Endodermal cell (in vitro differentiated cells): Measurements from ENCODE around the gene PTPN14. TPM values are rescaled to one million over a fixed set of nuclear protein-coding genes. Genes with fewer than 3 reads are reported as not detected.

Experiments used
- DNase-seq: peaks from one replicate; pipeline ENCODE4 v3.0.0-alpha.2; 2017
- H3K27ac ChIP-seq: 2 replicates; pipeline ENCODE4 v1.5.1; 2013; ENCODE audit warnings: mild to moderate bottlenecking, low read depth, low read length, moderate library complexity
- H3K27me3 ChIP-seq: 2 replicates; pipeline ENCODE4 v1.6.1; 2013; ENCODE audit warnings: mild to moderate bottlenecking, low read length, moderate library complexity; ENCODE audit not compliant: insufficient read depth, control insufficient read depth, poor library complexity, severe bottlenecking
- H3K36me3 ChIP-seq: 2 replicates; pipeline ENCODE4 v1.7.0; 2013; ENCODE audit warnings: mild to moderate bottlenecking, low read length, moderate library complexity; ENCODE audit not compliant: control insufficient read depth, insufficient read depth
- H3K4me1 ChIP-seq: one replicate; pipeline ENCODE4 v1.7.0; 2013; ENCODE audit warnings: low read length; ENCODE audit not compliant: control insufficient read depth, insufficient read depth
- H3K4me3 ChIP-seq: 2 replicates; pipeline ENCODE4 v1.5.1; 2013; ENCODE audit warnings: mild to moderate bottlenecking, low read length, moderate library complexity
- H3K9ac ChIP-seq: 2 replicates; pipeline ENCODE4 v1.6.1; 2013; ENCODE audit warnings: mild to moderate bottlenecking, low read length, moderate library complexity; ENCODE audit not compliant: poor library complexity, severe bottlenecking; ENCODE audit errors: extremely low read depth
- H3K9me3 ChIP-seq: 2 replicates; pipeline ENCODE4 v1.6.1; 2013; ENCODE audit warnings: mild to moderate bottlenecking, low read length, moderate library complexity; ENCODE audit not compliant: control insufficient read depth
- H3K27ac Mint-ChIP-seq: 2 replicates; pipeline ENCODE4 v1.8.0; 2020; ENCODE audit warnings: mixed read lengths
- H3K27me3 Mint-ChIP-seq: 2 replicates; pipeline ENCODE4 v1.8.0; 2021; ENCODE audit warnings: mild to moderate bottlenecking, mixed read lengths; ENCODE audit not compliant: insufficient read depth
- H3K36me3 Mint-ChIP-seq: 2 replicates; pipeline ENCODE4 v1.8.0; 2020; ENCODE audit warnings: low read depth, mixed read lengths
- H3K4me1 Mint-ChIP-seq: 2 replicates; pipeline ENCODE4 v1.8.0; 2020; ENCODE audit warnings: mixed read lengths
- H3K4me3 Mint-ChIP-seq: 2 replicates; pipeline ENCODE4 v1.8.0; 2020; ENCODE audit warnings: mild to moderate bottlenecking, moderate library complexity, mixed read lengths
- H3K9me3 Mint-ChIP-seq: 2 replicates; pipeline ENCODE4 v1.8.0; 2020; ENCODE audit warnings: mild to moderate bottlenecking, mixed read lengths
- WGBS, 2 experiments: methylation state at CpG; one replicate each; pipeline versions ENCODE4 v1.1.5 to v1.1.7; 2013; ENCODE audit warnings: missing lambda C conversion rate in 2 of 2, mixed read lengths in 1 of 2; ENCODE audit not compliant: insufficient coverage in 1 of 2, insufficient read length in 1 of 2; 5-methylcytosine and 5-hydroxymethylcytosine counted together
- total RNA-seq, 2 donors: library from RNA; stranded (reverse); fragmentation: NEBNext Ultra II Directional in 1 of 2; extraction: Animal tissue kit (Norgen Biotek cat#: 25700) in 1 of 2; gene quantifications; 2 replicates in 1 of 2; 3 replicates in 1 of 2; pipeline ENCODE4 v1.2.1, GENCODE V29; 2021
- TF ChIP-seq, protein P1 (sequence below): fragments of 200-600 bp; sonication (generic); conservative IDR thresholded peaks from 2 replicates; pipeline ENCODE4 v1.5.0; 2021; ENCODE audit warnings: antibody characterized with exemption, mild to moderate bottlenecking

The PTPN14 gene
- total RNA-seq, 2 donors from 2014 or later, result 72.6 to 93.2 TPM

DNA sequence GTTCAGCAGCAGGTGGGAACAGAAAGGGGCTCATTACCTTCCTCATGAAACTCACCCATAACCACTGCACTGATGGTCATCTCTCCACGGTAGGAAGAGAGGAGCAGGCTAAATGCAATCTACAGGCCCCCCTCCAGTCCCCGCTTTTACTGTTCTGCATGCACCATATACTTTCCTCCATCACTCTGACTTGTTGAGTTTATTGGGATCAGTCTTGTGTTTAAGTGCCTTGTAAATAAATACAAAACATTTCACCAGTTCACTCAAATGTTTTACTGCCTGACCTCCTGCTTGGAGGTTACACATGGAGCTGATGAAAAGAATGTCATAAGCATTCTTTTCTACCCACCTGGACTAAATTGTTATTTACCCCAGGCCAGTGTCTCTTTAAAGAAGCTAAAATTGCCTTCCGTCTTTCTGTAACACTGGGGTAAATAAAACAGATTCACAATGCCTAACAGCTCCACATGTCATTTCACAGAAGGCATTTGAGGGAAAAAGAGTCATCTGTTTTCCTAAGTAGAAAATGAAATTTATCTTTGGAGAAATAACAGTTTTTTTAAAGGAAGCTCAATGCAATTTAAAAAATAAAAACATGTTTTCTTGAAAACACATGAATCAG lies 30.7 kb downstream of the PTPN14 start:
- peaks cover 17% of the 10 kb centered on the region for H3K4me1 ChIP-seq
- H3K9me3 ChIP-seq, result no peaks in the 10 kb centered on the region
- H3K4me1 Mint-ChIP-seq, result peaks cover 43% of the 10 kb centered on the region
- H3K4me3 Mint-ChIP-seq, result no peak overlapping the region
- no peaks in the 10 kb centered on the region for H3K36me3 Mint-ChIP-seq
- no peaks in the 10 kb centered on the region for H3K36me3 ChIP-seq
- H3K27ac Mint-ChIP-seq, result no peak overlapping the region
- 90% methylated on average over 3 of the region's 3 CpGs; no CpG with 5 or more reads in 1 of the 2 experiments for WGBS, 2 experiments
- no peak overlapping the region for H3K27ac ChIP-seq
- H3K27me3 ChIP-seq, result no peaks in the 10 kb centered on the region
- H3K4me3 ChIP-seq, result no peak overlapping the region
- no peaks in the 10 kb centered on the region for H3K9me3 Mint-ChIP-seq
- no peak overlapping the region for H3K9ac ChIP-seq
- TF ChIP-seq, protein P1, sequence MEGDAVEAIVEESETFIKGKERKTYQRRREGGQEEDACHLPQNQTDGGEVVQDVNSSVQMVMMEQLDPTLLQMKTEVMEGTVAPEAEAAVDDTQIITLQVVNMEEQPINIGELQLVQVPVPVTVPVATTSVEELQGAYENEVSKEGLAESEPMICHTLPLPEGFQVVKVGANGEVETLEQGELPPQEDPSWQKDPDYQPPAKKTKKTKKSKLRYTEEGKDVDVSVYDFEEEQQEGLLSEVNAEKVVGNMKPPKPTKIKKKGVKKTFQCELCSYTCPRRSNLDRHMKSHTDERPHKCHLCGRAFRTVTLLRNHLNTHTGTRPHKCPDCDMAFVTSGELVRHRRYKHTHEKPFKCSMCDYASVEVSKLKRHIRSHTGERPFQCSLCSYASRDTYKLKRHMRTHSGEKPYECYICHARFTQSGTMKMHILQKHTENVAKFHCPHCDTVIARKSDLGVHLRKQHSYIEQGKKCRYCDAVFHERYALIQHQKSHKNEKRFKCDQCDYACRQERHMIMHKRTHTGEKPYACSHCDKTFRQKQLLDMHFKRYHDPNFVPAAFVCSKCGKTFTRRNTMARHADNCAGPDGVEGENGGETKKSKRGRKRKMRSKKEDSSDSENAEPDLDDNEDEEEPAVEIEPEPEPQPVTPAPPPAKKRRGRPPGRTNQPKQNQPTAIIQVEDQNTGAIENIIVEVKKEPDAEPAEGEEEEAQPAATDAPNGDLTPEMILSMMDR, result no peak
- no peaks in the 10 kb centered on the region for H3K27me3 Mint-ChIP-seq
- DNase-seq, result no peak

DNA sequence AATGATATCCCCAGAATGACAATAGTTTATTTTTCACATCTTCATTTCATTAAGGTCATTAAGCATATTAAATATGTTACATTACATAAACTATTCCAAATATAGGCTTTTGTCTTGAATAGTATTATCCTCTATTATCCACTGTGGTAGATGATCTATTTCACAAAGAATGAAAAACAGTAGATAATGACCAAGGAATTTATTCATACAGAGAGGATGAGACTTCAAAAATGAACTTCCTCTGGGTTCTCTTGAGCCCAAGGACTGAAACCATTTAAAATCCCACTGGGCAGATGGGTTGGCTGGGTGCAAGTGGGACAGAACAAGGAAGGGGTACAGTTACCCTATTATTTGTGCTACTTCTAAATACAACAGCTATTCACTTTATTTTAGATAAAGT lies 33.0 kb downstream of the PTPN14 start:
- Mint-ChIP-seq H3K27me3 (peaks cover 9% of the 10 kb centered on the region), H3K27ac (no peak overlapping the region), H3K4me1 (peaks cover 53% of the 10 kb centered on the region), H3K36me3 (no peaks in the 10 kb centered on the region), H3K9me3 (no peaks in the 10 kb centered on the region), H3K4me3 (no peak overlapping the region)
- TF ChIP-seq, protein P1, result no peak
- H3K36me3 ChIP-seq, result no peaks in the 10 kb centered on the region
- peaks cover 37% of the 10 kb centered on the region for H3K4me1 ChIP-seq
- no peaks in the 10 kb centered on the region for H3K27me3 ChIP-seq
- no peak overlapping the region for H3K4me3 ChIP-seq
- no peak for DNase-seq
- H3K27ac ChIP-seq, result no peak overlapping the region
- no peaks in the 10 kb centered on the region for H3K9me3 ChIP-seq
- no peak overlapping the region for H3K9ac ChIP-seq

DNA sequence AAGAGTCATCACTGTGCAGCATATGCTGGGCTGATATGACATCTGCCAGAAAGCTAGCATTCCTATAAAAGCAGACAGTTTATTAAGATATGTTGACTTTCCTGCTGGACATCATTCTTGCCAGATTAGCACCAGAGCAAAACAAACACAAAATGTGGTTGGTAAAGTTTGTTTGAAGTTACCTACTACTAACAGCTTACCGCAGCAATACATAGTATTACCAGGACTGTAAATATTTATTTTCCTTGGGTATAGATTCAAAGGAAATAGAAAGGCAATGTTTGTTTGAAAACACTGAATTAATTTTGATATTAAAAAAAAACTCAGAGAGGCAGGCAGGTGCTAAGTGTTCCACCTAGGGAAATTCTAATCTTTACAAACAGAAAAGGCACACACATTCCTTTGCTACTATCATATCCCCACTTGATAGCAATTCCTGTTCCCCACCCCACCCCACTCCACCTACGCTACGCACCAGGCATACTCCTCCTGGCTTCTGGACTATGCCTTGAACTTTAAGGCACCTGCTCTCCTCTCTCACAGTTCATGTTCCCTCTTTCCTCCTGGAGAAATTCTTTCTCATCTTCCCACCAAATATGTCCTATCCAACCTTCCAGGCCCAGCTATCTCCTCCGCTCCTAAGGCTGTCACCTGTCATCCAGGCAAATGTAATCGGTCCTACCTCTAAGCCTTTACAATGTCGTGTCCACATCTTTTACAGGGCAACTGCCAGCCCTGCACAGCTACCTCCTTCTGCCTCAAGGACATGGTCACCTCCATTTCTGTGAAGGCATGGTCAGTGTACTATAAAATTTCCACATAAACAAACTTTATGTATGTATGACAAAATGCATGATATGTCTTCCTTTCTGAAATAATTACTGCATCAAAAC lies 34.7 kb downstream of the PTPN14 start:
- TF ChIP-seq, protein P1, result no peak
- H3K4me1 Mint-ChIP-seq, result peaks cover 56% of the 10 kb centered on the region
- H3K9ac ChIP-seq, result no peak overlapping the region
- H3K27ac ChIP-seq, result no peak overlapping the region
- DNase-seq, result no peak
- H3K27ac Mint-ChIP-seq, result no peak overlapping the region
- WGBS, 2 experiments, result 90 to 93% methylated on average over 5 to 6 of the region's 6 CpGs
- H3K9me3 ChIP-seq, result peaks cover 14% of the 10 kb centered on the region
- H3K27me3 ChIP-seq, result no peaks in the 10 kb centered on the region
- H3K27me3 Mint-ChIP-seq, result peaks cover 24% of the 10 kb centered on the region
- peaks cover 37% of the 10 kb centered on the region for H3K4me1 ChIP-seq
- no peak overlapping the region for H3K4me3 Mint-ChIP-seq
- H3K36me3 ChIP-seq, result peaks cover 4% of the 10 kb centered on the region
- H3K9me3 Mint-ChIP-seq, result peaks cover 6% of the 10 kb centered on the region
- H3K4me3 ChIP-seq, result no peak overlapping the region
- peaks cover 12% of the 10 kb centered on the region for H3K36me3 Mint-ChIP-seq
